NT2/D1 (cell line): ENCODE measurements around the gene HSPD1.

Source experiments
- YY1 ChIP-seq: IDR thresholded peaks from 2 replicates; pipeline ENCODE4 v1.6.1; 2011; ENCODE audit not compliant: insufficient read length, insufficient read depth
- ZNF274 ChIP-seq: IDR thresholded peaks from 2 replicates; pipeline ENCODE4 v1.6.1; 2011; ENCODE audit warnings: mild to moderate bottlenecking, low read depth, low read length

GRCh38 chr2:197502201-197502600 is 2.6 kb upstream of the HSPD1 start:
- TF ChIP-seq YY1 (no peak), ZNF274 (no peak)
